Vagina (tissue), 2 donors: ENCODE data around the gene MFSD2A.

Experiments used
- CTCF ChIP-seq, 3 experiments: fragments of 450-650 bp in 2 of 3; fragments of 200-600 bp in 1 of 3; sonication (generic) in 1 of 3; IDR thresholded peaks; one replicate each; pipeline ENCODE4 v1.5.1; 2017 to 2019; ENCODE audit warnings: antibody characterized with exemption in 3 of 3, mild to moderate bottlenecking in 2 of 3, moderate library complexity in 2 of 3
- POLR2A ChIP-seq, 2 donors: fragments of 450-650 bp; IDR thresholded peaks; one replicate each; pipeline ENCODE4 v1.6.1; 2017; ENCODE audit warnings: antibody characterized with exemption in 2 of 2, mild to moderate bottlenecking in 2 of 2, moderate library complexity in 2 of 2
- POLR2AphosphoS5 ChIP-seq, 2 donors: sonication (generic); formaldehyde crosslinking; IDR thresholded peaks; one replicate each; pipeline ENCODE4 v1.9.0; 2017; ENCODE audit warnings: antibody characterized with exemption in 2 of 2, mild to moderate bottlenecking in 2 of 2, low read depth in 1 of 2; ENCODE audit not compliant: insufficient read depth in 1 of 2

- TF ChIP-seq CTCF (IDR thresholded peaks at IDR 0.05) (no peak), POLR2A (IDR thresholded peaks at IDR 0.05) (no peak), POLR2AphosphoS5 (IDR thresholded peaks at IDR 0.05; ENCODE audit: insufficient read depth in 1 of 2, low read depth in 1 of 2) (no peak)
Measured at GRCh38 chr1:40014253-40014706, 59.3 kb downstream of the MFSD2A start.
